Left colon (tissue), 2 donors: ENCODE results near the gene NEK5. TPM values are rescaled to one million over a fixed set of nuclear protein-coding genes. Genes with fewer than 3 reads are reported as not detected.
"Not testable (repeated sequence)": the region's sequence is repeated elsewhere in the genome, so short reads cannot be mapped to it uniquely, and the experiment has no call there.

ENCODE experiments used
- ATAC-seq: fragments of 200-7000 bp; cut with Tn5 transposase; one replicate; pipeline ENCODE4 v1.9.1; 2020; ENCODE audit warnings: mild to moderate bottlenecking, moderate library complexity
- DNase-seq, 2 donors: peaks; one replicate each; pipeline ENCODE4 v3.0.0-alpha.2; 2020
- intact Hi-C, 2 donors: fragments of 100-400 bp; cut with DNase I in 1 of 2; cut with micrococcal nuclease in 1 of 2; formaldehyde crosslinking; loops; one replicate each; pipeline versions ENCODE4 v1.11.2 to v1.14.0; 2022; cut with DNase I, micrococcal nuclease
- total RNA-seq, 2 donors: library from RNA; stranded (reverse); fragmentation: NEBNext Ultra II Directional; extraction: Animal tissue kit (Norgen Biotek cat#: 25700); gene quantifications; one replicate each; pipeline ENCODE4 v1.2.1, GENCODE V29; 2021
- donor health status: DM: no; HTN: no; CAD: no.
- donor health status: DM: yes; HTN: yes; CAD: no.

The NEK5 gene
- total RNA-seq, 2 donors from 2014 or later = 0.20 TPM; not detected in 1

DNA sequence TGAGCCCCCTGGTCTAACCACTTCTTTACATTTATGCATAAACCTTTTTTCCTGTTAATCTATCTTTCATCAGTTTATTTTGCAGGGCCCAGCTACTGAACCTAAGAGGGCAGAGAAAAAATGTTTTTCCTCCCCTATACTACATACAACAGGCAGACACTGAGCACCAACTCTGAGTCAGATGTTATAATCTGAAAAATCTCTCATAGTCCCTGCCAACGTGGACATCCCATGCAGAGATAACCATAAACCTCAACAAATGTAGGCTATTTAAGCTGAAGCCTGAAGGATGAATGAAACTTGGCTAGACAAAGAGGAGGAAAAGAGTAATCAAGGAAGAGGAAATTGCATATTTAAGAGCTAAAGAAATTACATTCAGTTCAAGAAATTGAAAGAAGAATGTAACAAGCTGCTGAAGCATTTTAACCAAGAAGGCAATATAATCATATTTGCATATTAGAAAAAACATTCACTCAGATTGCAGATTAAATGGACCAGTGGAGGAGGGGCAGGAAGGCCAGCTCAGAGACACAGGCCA lies 27.9 kb upstream of the NEK5 start:
- intact Hi-C loops = no loop called here
- no peak for ATAC-seq
- DNase-seq = no peak

- ATAC-seq (peak; percentile 64), DNase-seq (no peak)
- intact Hi-C loops = no loop called here
These were observed 26.3 kb upstream of the NEK5 start for GRCh38 chr13:52155177-52155576.

GRCh38 chr13:52147225-52147624 lies 18.4 kb upstream of the NEK5 start:
- ATAC-seq = no peak
- no peak for DNase-seq
- intact Hi-C loops = no loop called here

DNA sequence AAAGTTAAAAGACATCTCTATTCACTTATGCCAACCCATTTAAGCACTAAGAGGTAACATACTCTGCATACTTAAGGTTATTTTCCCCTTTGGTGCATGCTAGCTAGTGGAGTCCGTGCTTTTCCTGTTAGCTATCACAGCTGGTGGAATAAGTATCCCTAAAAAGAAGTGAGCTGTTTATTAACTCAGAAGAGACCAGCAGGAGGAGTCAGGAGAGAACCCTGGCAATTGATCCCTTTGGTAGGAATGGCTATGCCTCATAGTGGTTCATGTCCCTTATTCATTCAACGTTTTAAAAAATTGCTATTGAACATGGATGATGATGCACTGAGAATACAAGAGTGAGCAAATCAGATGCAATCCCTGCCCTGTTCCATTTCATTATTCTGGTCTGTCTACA lies 12.4 kb upstream of the NEK5 start:
- ATAC-seq (peak; percentile 56), DNase-seq (no peak)
- intact Hi-C loops = no loop called here

DNA sequence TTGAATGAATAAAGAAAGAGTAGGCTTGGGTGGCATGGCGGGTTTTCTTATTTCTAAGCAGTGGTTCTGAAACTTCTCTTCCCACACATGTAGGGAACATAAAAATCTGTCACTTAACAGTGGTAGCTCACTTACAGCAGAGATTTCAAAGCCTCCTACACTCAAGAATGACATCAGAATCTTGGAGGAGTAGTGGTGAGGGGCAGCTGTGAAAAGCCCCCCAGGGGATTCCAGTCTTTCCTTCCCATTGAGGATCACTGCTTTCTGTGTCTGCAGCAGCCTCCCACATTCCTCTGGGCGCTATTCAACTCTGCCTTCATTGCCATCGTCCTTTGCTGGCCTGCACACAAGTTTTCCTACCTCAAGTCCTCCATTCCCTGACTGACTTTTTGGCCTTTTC lies 8.6 kb upstream of the NEK5 start:
- intact Hi-C loops = no loop called here
- DNase-seq = no peak
- ATAC-seq = no peak

DNA sequence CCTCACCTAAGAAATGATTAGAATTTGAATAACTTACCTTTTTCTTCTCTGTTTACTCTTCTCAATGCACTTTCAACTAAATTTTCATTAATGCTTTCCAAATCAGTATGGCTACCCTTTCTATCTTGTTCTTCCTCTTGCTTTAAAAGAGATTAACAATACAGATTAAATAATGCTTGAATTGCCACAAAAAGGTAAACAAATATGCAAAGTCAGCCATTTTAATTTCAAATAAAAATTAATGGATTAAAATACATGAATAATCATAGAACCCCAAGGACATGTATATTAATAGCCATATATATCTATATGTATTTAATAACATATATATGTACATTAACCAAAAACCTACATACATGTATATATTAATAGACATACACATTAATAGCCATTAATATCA lies 7.9 kb upstream of the NEK5 start:
- ATAC-seq = no peak
- DNase-seq = no peak
- intact Hi-C loops = no loop called here

GRCh38 chr13:52130641-52131040 lies 1.8 kb upstream of the NEK5 start:
- DNase-seq (no peak), ATAC-seq (no peak)
- intact Hi-C loops = no loop called here

DNA sequence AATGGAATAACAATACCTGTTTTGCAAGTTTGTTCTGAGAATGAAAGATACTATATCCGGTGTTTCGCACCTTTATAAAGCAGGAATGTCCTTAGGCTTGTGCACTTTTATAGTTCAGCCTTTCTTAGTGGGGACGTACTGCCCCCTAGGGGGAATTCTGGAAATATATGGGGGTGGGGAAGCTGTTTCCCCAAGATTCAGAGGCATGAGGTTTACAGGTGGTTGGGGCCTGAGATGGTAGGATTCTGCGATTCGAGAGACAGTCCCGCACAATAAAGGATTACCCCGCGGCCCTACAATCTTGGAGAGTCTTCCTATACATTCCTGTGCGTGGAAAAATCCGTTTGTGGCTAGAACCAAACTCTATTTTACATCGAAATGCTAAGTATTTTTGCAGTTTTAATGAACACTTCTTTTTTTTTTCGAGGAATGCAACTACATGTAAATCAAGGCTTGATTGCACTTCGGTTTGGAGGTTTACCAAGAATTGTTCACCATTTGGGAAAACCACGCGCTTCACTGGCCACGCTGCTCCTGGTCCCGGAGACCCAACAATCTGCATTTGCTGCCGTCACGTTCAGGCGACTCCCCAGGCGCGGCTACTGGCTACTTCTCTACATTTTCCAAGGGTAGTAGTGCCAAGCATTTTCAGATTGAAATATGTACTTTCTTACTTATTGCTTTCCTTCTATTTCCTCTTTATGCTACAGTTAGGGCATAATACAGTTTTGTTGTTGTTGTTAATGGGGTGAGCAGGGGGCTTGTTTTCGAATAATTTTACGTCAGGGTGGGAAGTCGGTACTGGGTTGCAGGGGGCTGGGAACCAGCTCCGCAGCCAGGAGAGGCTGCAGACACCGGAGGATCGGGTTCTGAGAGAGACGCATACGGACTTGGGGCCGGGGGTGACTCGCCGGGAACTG lies 830 bp downstream of the NEK5 start:
- DNase-seq = peak; percentile 42 to 54
- intact Hi-C loops = loop anchor here in 1 of 2 donors (10.0 kb wide), 1 partner anchor 123 kb away; no protein-coding TSS in a partner anchor
- ATAC-seq = peak; percentile 81

- intact Hi-C loops = loop anchor here in 1 of 2 donors (10.0 kb wide), 1 partner anchor 123 kb away; no protein-coding TSS in a partner anchor
- DNase-seq (no peak), ATAC-seq (no peak)
These were observed 1.5 kb downstream of the NEK5 start for GRCh38 chr13:52127378-52127777.

- intact Hi-C loops = loop anchor here in 1 of 2 donors (10.0 kb wide), 1 partner anchor 121 kb away; no protein-coding TSS in a partner anchor
- DNase-seq (no peak), ATAC-seq (no peak)
These were observed 3.3 kb downstream of the NEK5 start for GRCh38 chr13:52125547-52125946.

DNA sequence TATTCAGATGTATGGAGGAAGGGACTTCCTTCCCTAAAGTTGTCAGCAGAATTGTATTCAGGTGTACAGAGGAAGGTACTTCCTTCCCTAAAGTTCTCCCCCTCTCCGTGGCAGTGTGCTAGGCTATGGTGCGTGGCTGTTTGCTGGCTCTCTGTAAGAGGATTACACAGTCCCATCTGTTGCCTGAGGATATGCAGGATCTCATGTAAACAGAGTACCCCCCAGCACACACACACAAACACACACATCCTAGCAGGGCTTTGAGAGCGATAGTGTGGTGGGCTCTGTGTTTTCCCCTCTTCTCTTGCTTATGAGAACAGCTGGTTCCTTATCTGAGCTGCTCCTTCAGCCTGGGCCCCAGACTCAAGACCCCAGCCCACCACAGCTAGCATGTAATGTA lies 10.3 kb downstream of the NEK5 start:
- intact Hi-C loops = no loop called here
- DNase-seq (no peak), ATAC-seq (no peak)

DNA sequence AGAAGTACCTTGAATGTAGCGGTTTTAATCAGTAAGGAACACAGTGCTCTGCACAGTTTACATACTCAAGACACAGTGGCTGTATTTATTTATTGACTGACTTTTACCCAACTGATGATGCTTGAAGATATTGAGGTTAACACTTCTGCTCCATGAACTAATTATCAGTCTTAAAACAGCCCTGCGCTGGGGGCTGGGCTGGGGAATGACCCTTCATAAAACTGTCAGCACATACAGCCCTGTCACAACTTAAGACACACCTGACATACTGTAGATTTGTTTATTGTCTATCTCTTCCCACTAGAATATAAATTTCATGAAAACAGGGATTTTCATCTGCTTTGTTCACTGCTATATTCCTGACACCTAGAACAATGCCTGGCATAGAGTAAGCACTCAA lies 10.8 kb downstream of the NEK5 start:
- no peak for ATAC-seq
- intact Hi-C loops = no loop called here

GRCh38 chr13:52112591-52112990 lies 16.3 kb downstream of the NEK5 start:
- no peak for DNase-seq

More for the DNA sequence above, 10.8 kb downstream of the NEK5 start:
- no peak for DNase-seq

DNA sequence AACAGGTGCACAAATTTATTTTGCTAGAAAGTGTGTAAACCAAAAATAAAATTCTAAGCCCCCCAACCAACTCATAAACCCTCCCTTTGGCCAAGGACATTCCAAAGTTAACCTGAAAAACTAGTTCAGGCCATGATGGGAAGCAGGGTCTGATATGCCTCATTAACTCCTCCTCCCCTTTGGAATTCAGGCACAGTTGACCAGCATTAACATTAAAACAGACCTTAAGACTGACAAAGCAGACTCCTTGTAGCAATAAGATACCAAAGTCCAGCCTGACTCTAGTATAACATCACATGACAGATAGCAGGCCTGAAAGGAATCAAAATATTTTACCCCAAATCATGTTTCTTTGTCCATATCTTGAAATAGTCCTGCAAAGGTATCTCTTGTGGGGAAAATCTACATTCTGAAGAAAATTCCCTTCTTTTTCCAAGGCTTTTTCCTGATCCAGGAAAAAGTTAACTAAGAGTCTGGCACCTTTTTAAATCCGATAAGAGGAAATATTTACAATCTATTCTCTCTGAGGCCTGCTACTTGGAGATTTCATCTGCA lies 19.7 kb downstream of the NEK5 start:
- intact Hi-C loops = no loop called here
- no peak for DNase-seq
- no peak for ATAC-seq

More at GRCh38 chr13:52112591-52112990, 16.3 kb downstream of the NEK5 start:
- ATAC-seq = no peak
- intact Hi-C loops = no loop called here

DNA sequence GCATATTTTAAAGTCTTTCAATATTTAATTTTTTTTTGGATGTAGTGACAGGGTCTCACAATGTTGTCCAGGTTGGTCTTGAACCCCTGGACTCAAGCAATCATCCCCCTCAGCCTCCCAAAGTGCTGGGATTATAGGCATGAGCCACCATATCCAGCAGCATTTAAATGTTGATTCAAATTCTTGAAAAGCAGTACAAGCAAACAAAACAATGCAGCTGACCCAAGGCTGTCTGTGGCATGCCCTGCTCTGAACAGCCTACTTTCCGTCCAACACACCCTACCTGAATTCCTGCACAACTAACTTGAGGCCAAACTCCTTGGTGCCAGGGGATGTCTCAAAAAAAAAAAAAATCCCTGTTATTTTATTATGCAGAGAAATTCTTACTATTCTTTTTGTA lies 23.0 kb downstream of the NEK5 start:
- DNase-seq (no peak), ATAC-seq (no peak)
- intact Hi-C loops = no loop called here

DNA sequence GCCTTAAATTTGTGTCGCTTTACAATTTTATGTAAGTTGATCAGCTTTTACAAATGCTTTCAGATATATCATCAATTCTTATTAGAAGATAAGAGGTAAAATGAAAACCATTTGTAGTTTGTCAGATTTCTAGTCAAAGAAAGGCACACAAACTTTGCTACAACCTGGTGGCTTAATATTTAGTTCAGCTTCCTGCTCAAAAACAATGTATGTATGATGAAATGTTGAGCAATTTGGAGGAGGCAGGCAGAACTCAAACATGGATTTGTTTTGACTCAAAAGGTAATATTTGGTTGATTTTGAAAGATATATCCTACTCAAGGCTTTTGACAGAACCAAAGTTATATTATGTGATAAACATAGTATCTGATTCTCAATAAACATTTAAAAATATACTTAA lies 24.2 kb downstream of the NEK5 start:
- no peak for ATAC-seq
- intact Hi-C loops = no loop called here
- DNase-seq = no peak

DNA sequence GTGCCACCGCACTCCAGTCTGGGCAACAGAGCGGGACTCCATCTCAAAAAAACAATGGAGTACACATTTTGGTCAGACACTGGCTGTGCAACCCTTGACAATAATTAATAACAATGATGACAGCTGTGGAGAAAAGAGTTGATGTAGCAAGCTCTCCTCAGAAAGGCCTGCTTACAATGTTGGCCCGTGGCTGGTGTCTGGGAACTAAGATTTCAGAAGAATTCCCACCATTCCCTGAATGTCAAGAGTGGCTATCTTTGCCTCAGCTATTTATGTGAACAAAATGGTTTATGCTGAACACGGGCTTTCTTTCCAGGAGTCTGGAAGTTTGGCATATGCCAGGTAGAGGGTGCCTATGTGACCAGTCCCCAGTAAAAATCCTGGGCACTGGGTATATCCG lies 25.5 kb downstream of the NEK5 start:
- intact Hi-C loops = no loop called here
- no peak for ATAC-seq

GRCh38 chr13:52102423-52102822 lies 26.4 kb downstream of the NEK5 start:
- DNase-seq, ATAC-seq, intact Hi-C loops: not testable (repeated sequence)

More for the DNA sequence above, 25.5 kb downstream of the NEK5 start:
- DNase-seq = no peak

DNA sequence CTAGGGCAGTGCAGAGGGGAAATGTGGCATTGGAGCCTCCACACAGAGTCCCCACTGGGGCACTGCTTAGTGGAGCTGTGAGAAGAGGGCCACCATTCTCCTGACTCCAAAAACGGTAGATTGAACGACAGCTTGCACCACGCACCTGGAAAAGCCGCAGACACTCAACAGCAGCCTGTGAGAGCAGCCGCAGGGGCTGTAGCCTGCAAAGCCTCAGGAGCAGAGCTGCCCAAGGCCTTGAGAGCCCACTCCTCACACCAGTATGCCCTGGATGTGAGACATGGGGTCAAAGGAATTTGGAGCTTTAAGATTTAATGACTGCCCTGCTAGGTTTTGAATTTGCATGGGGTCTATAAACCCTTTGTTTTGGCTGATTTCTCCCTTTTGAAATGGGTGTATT lies 31.7 kb downstream of the NEK5 start:
- intact Hi-C loops = no loop called here
- no peak for DNase-seq
- no peak for ATAC-seq

GRCh38 chr13:52096748-52097147 lies 32.1 kb downstream of the NEK5 start:
- intact Hi-C loops = no loop called here
- ATAC-seq (no peak), DNase-seq (no peak)
